WTC11 (cell line): ENCODE measurements around the gene MLLT1.

ENCODE experiments used
- ATF3 ChIP-seq: sonication (generic); formaldehyde crosslinking; conservative IDR thresholded peaks from 2 replicates; pipeline ENCODE4 v1.8.1; 2022; ENCODE audit warnings: mild to moderate bottlenecking, missing genetic modification reagents
- CTCF ChIP-seq: fragments of 200-600 bp; IDR thresholded peaks from 2 replicates; pipeline ENCODE4 v1.8.0; 2022; ENCODE audit warnings: antibody characterized with exemption
- ELF4 ChIP-seq: sonication (generic); formaldehyde crosslinking; IDR thresholded peaks from 2 replicates; pipeline ENCODE4 v1.8.1; 2022; ENCODE audit warnings: low read depth, mild to moderate bottlenecking, moderate library complexity, missing genetic modification reagents
- FOXP1 ChIP-seq: sonication (generic); formaldehyde crosslinking; IDR thresholded peaks from 2 replicates; pipeline ENCODE4 v1.8.0; 2022; ENCODE audit warnings: missing genetic modification reagents, mild to moderate bottlenecking, moderate library complexity, borderline replicate concordance
- KAT7 ChIP-seq: sonication (generic); formaldehyde crosslinking; IDR thresholded peaks from 2 replicates; pipeline ENCODE4 v1.8.1; 2023; ENCODE audit warnings: missing genetic modification reagents, mild to moderate bottlenecking, borderline replicate concordance
- NR3C1 ChIP-seq: sonication (generic); formaldehyde crosslinking; conservative IDR thresholded peaks from 2 replicates; pipeline ENCODE4 v1.8.1; 2023; ENCODE audit warnings: low read depth, mild to moderate bottlenecking, missing genetic modification reagents
- TCF7 ChIP-seq: sonication (generic); formaldehyde crosslinking; IDR thresholded peaks from 2 replicates; pipeline ENCODE4 v1.8.0; 2022; ENCODE audit warnings: mild to moderate bottlenecking, low read depth, missing genetic modification reagents, moderate library complexity
- ZNF121 ChIP-seq: sonication (generic); formaldehyde crosslinking; IDR thresholded peaks from 2 replicates; pipeline ENCODE4 v1.8.0; 2023; ENCODE audit warnings: missing genetic modification reagents

- TF ChIP-seq KAT7 (CRISPR knock-in tag) (no peak), CTCF (no peak), FOXP1 (CRISPR knock-in tag) (no peak), TCF7 (CRISPR knock-in tag) (no peak), ZNF121 (CRISPR knock-in tag) (no peak), ATF3 (no peak), ELF4 (CRISPR knock-in tag) (no peak), NR3C1 (no peak)
These were observed 106.6 kb downstream of the MLLT1 start for GRCh38 chr19:6173190-6173589.
